BJ (cell line): ENCODE measurements around the gene SDK1. TPM values are rescaled to one million over a fixed set of nuclear protein-coding genes. Genes with fewer than 3 reads are reported as not detected.

Experiments
- CTCF ChIA-PET: fragments of 350-600 bp; formaldehyde crosslinking; extraction: SDS; loops from one replicate; lab custom pipeline; 2021; ENCODE audit warnings: antibody characterized with exemption, inconsistent platforms; lab: Yijun Ruan, JAX
- POLR2A ChIA-PET: fragments of 300-600 bp; sonication (Branson Sonifier 250); formaldehyde crosslinking; extraction: SDS; loops from one replicate; lab custom pipeline; 2021; ENCODE audit warnings: antibody characterized with exemption; lab: Charles Lee
- DNase-seq: peaks from one replicate; pipeline ENCODE4 v3.0.0-alpha.2; 2011; ENCODE audit warnings: low read depth
- H3K27me3 ChIP-seq: 2 replicates; pipeline ENCODE4 v1.6.0; 2011; ENCODE audit warnings: low read length; ENCODE audit not compliant: control insufficient read depth, insufficient read depth
- H3K36me3 ChIP-seq: 2 replicates; pipeline ENCODE4 v1.5.1; 2011; ENCODE audit warnings: low read length; ENCODE audit not compliant: control insufficient read depth, insufficient read depth
- H3K4me3 ChIP-seq: 2 replicates; pipeline ENCODE4 v1.5.1; 2011; ENCODE audit warnings: low read depth, mild to moderate bottlenecking, control low read depth, low read length
- polyA plus RNA-seq: library from polyadenylated mRNA; depleted of rRNA; stranded (reverse); fragments of >200 nt; gene quantifications from 2 replicates; pipeline ENCODE4 v1.2.3, GENCODE V29; 2011
- TF ChIP-seq, protein P1 (sequence below): IDR thresholded peaks from 2 replicates; pipeline ENCODE4 v1.5.1; 2011; ENCODE audit warnings: low read depth, mild to moderate bottlenecking, control low read depth, inconsistent platforms, low read length, moderate library complexity; ENCODE audit not compliant: insufficient read depth

SDK1 gene
- polyA plus RNA-seq, 1 experiment, result 0.01 TPM

DNA sequence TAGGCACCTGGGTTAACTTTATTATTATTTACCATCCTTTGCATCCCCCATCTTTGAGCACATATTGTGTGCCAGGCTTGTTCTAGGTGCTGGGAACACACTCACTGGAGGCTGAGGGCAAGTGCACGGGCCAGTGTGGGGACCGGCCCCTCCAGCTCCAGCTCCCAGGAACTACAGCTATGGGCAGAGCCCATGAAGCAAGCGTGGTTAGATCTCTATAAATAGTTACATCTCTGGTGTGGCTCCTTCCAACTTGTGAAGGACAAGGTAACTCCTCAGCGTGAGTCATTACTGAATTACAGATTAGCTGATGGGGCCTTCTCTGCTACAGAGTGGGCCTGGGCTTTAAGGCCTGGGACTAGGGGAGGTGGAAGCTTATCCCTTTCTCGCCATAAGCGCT is 583.5 kb downstream of the SDK1 start:
- Histone ChIP-seq H3K36me3 (no peaks in the 10 kb centered on the region), H3K4me3 (no peak overlapping the region), H3K27me3 (no peaks in the 10 kb centered on the region)
- POLR2A ChIA-PET, result no interaction called here
- TF ChIP-seq, protein P1, sequence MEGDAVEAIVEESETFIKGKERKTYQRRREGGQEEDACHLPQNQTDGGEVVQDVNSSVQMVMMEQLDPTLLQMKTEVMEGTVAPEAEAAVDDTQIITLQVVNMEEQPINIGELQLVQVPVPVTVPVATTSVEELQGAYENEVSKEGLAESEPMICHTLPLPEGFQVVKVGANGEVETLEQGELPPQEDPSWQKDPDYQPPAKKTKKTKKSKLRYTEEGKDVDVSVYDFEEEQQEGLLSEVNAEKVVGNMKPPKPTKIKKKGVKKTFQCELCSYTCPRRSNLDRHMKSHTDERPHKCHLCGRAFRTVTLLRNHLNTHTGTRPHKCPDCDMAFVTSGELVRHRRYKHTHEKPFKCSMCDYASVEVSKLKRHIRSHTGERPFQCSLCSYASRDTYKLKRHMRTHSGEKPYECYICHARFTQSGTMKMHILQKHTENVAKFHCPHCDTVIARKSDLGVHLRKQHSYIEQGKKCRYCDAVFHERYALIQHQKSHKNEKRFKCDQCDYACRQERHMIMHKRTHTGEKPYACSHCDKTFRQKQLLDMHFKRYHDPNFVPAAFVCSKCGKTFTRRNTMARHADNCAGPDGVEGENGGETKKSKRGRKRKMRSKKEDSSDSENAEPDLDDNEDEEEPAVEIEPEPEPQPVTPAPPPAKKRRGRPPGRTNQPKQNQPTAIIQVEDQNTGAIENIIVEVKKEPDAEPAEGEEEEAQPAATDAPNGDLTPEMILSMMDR, result no peak
- CTCF ChIA-PET, result no interaction called here
- no peak for DNase-seq

DNA sequence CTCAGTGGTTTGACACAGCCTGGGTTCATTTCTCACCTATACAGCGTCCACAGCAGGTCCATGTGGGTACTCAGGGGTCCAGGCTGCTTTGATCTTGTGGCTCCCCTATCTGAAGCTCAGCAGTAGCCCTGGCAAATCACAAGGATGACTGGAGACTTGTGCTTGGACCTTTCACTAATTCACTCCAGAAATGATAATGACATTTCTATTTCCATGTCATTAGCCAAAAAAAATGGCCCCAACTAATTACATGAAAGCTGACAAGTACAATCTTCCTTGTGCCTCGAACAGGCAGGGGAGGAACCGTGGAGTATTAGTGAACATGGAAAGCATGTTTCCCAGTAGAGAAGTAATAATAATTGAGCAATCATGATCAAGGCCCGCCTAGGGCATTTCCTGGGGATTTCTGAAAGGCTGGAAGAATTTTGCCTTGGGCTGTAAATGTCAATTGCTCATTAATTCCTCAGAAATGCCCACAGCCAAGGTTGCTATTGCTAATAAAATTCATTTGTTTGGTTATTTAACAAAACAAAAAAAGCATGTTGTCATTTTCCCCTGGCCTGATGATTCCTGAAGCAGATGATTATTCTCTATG is 586.1 kb downstream of the SDK1 start:
- no peaks in the 10 kb centered on the region for H3K27me3 ChIP-seq
- no peak overlapping the region for H3K4me3 ChIP-seq
- TF ChIP-seq, protein P1, result no peak
- POLR2A ChIA-PET, result no interaction called here
- CTCF ChIA-PET, result interaction anchor here (1.0 kb wide), 1 partner anchor 11 kb away, joined by 3 read pairs; no protein-coding TSS in a partner anchor
- no peaks in the 10 kb centered on the region for H3K36me3 ChIP-seq
- DNase-seq, result no peak

DNA sequence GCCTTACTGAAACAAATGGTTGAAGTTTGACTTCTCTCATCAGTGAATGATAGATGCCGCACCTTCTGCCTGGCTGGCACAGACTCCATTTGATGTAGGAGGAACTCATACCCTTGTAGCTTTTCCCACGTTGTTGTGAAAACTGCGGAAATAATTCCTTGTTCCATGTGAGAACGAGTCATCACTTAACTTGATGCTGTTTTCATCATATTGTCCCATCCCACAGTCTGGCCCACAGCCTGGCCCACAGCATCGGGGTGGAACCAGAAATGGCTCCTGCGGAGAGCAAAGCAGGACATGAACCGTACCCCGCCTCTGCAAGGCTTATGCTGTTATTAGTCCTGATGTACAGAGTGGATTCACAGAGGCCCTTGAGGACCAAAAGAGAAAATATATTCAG is 587.0 kb downstream of the SDK1 start:
- POLR2A ChIA-PET, result no interaction called here
- TF ChIP-seq, protein P1, result no peak
- no peak overlapping the region for H3K4me3 ChIP-seq
- CTCF ChIA-PET, result no interaction called here
- H3K27me3 ChIP-seq, result no peaks in the 10 kb centered on the region
- no peak for DNase-seq
- H3K36me3 ChIP-seq, result no peaks in the 10 kb centered on the region

DNA sequence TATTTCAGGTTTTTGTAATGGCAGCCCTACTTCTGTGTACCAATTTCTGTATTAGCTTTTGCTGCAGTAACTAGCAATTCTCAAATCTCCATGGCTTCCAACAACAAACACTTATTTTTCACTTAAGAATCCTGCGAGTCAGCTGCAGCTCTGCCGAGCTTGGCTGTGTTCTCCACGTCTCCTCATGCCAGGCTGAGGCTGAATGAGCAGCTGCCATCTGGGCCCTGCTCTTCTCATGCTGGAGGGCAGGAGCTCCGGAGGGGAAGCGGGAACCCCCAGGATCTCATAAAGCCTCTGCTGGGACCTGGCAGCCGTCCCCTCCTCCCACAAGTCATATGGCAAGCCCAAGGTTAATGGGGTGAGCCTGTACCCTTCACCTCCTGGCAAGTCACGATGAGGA is 591.1 kb downstream of the SDK1 start:
- DNase-seq, result no peak
- POLR2A ChIA-PET, result no interaction called here
- H3K36me3 ChIP-seq, result no peaks in the 10 kb centered on the region

DNA sequence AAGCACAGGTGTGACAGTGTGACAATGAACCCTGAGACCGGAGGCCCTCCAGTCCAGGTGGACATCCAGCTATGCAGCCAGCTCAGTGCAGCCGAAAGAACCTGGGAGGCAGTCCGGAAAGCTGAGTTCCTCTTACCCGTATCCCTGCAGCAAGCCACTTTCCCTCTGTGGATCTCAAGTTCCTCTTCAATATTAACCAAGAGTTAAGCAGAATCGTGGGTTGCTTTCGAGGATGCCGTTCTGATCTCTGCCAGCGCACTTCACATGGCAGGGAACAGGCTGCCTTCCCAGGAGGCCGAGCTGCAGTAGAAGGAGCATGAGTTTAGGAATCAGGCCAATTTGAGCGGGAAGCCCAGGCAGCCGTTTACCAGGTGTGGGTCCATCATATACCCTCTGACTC is 591.6 kb downstream of the SDK1 start:
- ChIA-PET POLR2A (no interaction called here), CTCF (no interaction called here)
- DNase-seq, result no peak
- Histone ChIP-seq H3K27me3 (no peaks in the 10 kb centered on the region), H3K4me3 (no peak overlapping the region), H3K36me3 (no peaks in the 10 kb centered on the region)
- TF ChIP-seq, protein P1, result no peak

More for the DNA sequence above, 591.1 kb downstream of the SDK1 start:
- CTCF ChIA-PET, result interaction anchor here (0.6 kb wide), 1 partner anchor 61 kb away, joined by 3 read pairs; no protein-coding TSS in a partner anchor
- Histone ChIP-seq H3K4me3 (no peak overlapping the region), H3K27me3 (no peaks in the 10 kb centered on the region)
- TF ChIP-seq, protein P1, result no peak
